GM21786 (cell line): ENCODE data around the gene ZNF467.

ENCODE experiments used
- ATAC-seq: cut with Tn5 transposase; IDR thresholded peaks from one replicate; pipeline ENCODE4 v1.9.1; 2021; ENCODE audit not compliant: unreplicated experiment

The ZNF467 gene

DNA sequence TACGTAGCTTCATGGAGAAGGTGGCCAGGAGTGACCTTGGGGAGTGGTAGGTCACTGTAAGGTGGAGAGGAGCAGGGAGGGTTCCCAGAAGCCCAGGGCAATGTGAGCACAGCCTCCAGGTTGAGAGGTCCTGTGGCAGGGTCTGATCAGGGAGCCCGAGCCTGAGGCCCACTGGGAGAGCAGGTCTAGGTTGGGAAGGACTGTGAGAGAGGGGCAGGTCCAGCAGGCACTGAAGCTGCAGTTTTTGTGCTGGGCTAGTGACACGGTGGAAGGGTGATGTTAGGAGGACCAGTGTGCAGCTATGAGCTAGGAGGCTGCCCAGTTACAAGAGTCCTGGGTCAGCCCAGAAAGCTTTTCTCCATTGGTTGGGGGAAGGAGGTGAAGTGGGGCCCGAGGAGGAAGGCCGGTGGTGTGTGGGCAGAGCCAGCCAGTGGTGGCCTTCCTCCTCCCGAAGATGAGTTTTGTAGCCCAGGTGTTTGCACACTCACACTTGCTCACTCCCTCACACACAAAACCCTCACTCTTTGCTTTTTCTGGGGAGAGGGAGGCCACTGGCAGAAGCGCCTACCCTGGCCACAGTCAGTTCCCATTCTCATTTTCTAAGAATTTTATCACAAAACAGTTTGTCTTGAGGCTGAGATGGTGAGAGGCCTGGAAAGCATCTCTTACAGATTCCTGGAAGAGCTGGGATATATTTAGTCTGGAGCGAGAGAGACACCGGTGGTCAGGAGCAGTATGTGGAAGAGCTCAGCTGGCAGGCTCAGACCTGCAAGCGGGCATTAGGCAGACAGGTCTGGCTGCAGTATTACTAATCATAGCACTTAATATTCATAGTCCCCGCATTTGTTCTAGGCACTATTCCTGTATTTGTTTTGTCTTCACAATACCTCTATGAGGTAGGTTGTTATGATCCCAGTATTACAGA is 57.1 kb downstream of the ZNF467 start:
- no peak for ATAC-seq

DNA sequence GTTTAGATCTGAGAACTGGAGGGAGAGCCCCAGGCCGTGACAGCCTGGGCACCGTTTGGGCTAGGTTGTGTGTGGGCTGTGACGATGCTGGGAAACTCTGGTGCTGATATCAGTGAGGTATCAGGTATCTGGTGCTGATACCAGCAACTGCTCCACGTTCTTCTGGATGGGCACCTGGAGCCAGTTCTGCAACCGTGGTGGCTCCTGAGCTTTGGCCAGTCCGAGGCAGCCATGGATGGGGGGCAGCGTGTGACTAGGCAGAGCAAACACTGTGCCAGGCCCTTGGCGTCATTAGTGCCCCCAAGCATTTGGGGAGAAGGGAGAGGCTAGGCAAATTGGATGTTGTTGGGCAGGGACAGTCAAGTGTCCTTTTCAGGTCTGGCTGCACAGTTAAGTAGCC is 57.9 kb downstream of the ZNF467 start:
- no peak for ATAC-seq

- ATAC-seq = peak; percentile 23
Measured at GRCh38 chr7:149714910-149715471, 58.4 kb downstream of the ZNF467 start.
